H1 (cell line): Measurements from ENCODE around the gene MOG. TPM values are rescaled to one million over a fixed set of nuclear protein-coding genes. Genes with fewer than 3 reads are reported as not detected.

Source experiments
- CTCF ChIA-PET: fragments of 300-600 bp; sonication (Branson Sonifier 250); formaldehyde crosslinking; loops from one replicate; lab custom pipeline; 2021; ENCODE audit not compliant: partially characterized antibody; lab: Charles Lee
- POLR2A ChIA-PET: fragments of 300-600 bp; sonication (Branson Sonifier 250); formaldehyde crosslinking; loops from one replicate; lab custom pipeline; 2021; ENCODE audit warnings: inconsistent platforms; ENCODE audit not compliant: partially characterized antibody; lab: Charles Lee
- DNase-seq, 2 experiments: peaks; one replicate each; pipeline versions ENCODE4 v3.0.0 to v3.0.0-alpha.2; 2010 to 2022; ENCODE audit warnings: low spot score in 2 of 2, low read depth in 1 of 2, mixed read lengths in 1 of 2
- FAIRE-seq: peaks from 2 replicates; lab custom pipeline; 2011; peaks lifted over from hg19 to GRCh38; lab: Jason Lieb, UNC
- H2AFZ ChIP-seq: 2 replicates; pipeline ENCODE4 v1.8.1; 2012; ENCODE audit warnings: low read length, inconsistent platforms
- H2AK5ac ChIP-seq: 2 replicates; pipeline ENCODE4 v1.6.1; 2013; ENCODE audit warnings: low read depth, low read length
- H2BK120ac ChIP-seq: replicated peaks from 2 replicates; pipeline ENCODE3; 2013; ENCODE audit warnings: low read depth, low read length, inconsistent platforms
- H2BK12ac ChIP-seq: 2 replicates; pipeline ENCODE4 v1.6.1; 2013; ENCODE audit warnings: low read depth, low read length
- H2BK15ac ChIP-seq: 2 replicates; pipeline ENCODE4 v1.6.1; 2013; ENCODE audit warnings: low read length
- H2BK20ac ChIP-seq: 2 replicates; pipeline ENCODE4 v1.6.1; 2013; ENCODE audit warnings: low read length
- H2BK5ac ChIP-seq: 2 replicates; pipeline ENCODE4 v1.6.1; 2013; ENCODE audit warnings: low read depth, low read length
- H3K14ac ChIP-seq: 2 replicates; pipeline ENCODE4 v1.6.1; 2013; ENCODE audit warnings: inconsistent platforms; ENCODE audit not compliant: insufficient read length
- H3K18ac ChIP-seq: 2 replicates; pipeline ENCODE4 v1.6.1; 2013; ENCODE audit warnings: low read length; ENCODE audit errors: extremely low read depth
- H3K23ac ChIP-seq: 2 replicates; pipeline ENCODE4 v1.6.1; 2013; ENCODE audit warnings: inconsistent platforms; ENCODE audit not compliant: insufficient read length
- H3K23me2 ChIP-seq: 2 replicates; pipeline ENCODE4 v1.6.1; 2013; ENCODE audit warnings: low read depth, low read length
- H3K27ac ChIP-seq: 2 replicates; pipeline ENCODE4 v1.6.1; 2011; ENCODE audit warnings: low read depth, low read length, inconsistent platforms
- H3K27me3 ChIP-seq, 4 experiments: replicated peaks in 1 of 4; 1 replicate in 1 of 4; 2 replicates in 3 of 4; pipeline versions ENCODE4 v1.6.1 to v1.8.1; 2011 to 2013; ENCODE audit warnings: low read length in 3 of 4, mild to moderate bottlenecking in 3 of 4, inconsistent platforms in 2 of 4, mixed read lengths in 2 of 4, moderate library complexity in 1 of 4; ENCODE audit not compliant: control insufficient read depth in 3 of 4, insufficient read depth in 3 of 4; ENCODE audit errors: extremely low read depth in 1 of 4
- H3K36me3 ChIP-seq, 4 experiments: 2 replicates each; pipeline versions ENCODE4 v1.6.1 to v1.8.1; 2011 to 2013; ENCODE audit warnings: mild to moderate bottlenecking in 4 of 4, low read length in 3 of 4, moderate library complexity in 2 of 4, control low read depth in 1 of 4, inconsistent platforms in 1 of 4; ENCODE audit not compliant: insufficient read depth in 4 of 4, control insufficient read depth in 2 of 4
- H3K4ac ChIP-seq: replicated peaks from 2 replicates; pipeline ENCODE3; 2013; ENCODE audit warnings: low read length, low read depth, mixed read lengths, inconsistent platforms; ENCODE audit not compliant: insufficient read length
- H3K4me1 ChIP-seq, 4 experiments: replicated peaks in 1 of 4; 1 replicate in 1 of 4; 2 replicates in 3 of 4; pipeline versions ENCODE4 v1.6.1 to v1.8.1; 2011 to 2013; ENCODE audit warnings: low read length in 3 of 4, inconsistent platforms in 2 of 4, mixed read lengths in 1 of 4; ENCODE audit not compliant: insufficient read depth in 4 of 4, control insufficient read depth in 3 of 4
- H3K4me2 ChIP-seq, 2 experiments: 2 replicates each; pipeline versions ENCODE4 v1.6.1 to v1.8.1; 2011 to 2013; ENCODE audit warnings: low read depth in 2 of 2, low read length in 2 of 2, control low read depth in 1 of 2, inconsistent platforms in 1 of 2, mild to moderate bottlenecking in 1 of 2; ENCODE audit not compliant: insufficient read depth in 1 of 2
- H3K4me3 ChIP-seq, 4 experiments: fragments of 200-600, 300-600 bp in 1 of 4; sonication (generic), shearing (Covaris generic), sonication (Bioruptor Twin) in 1 of 4; 2 replicates each; pipeline versions ENCODE4 v1.5.1 to v1.8.1; 2011 to 2016; ENCODE audit warnings: low read length in 4 of 4, low read depth in 3 of 4, control low read depth in 2 of 4, inconsistent platforms in 2 of 4, mild to moderate bottlenecking in 2 of 4, mixed read lengths in 1 of 4, moderate library complexity in 1 of 4; ENCODE audit not compliant: insufficient read depth in 2 of 4; ENCODE audit errors: extremely low read depth in 1 of 4
- H3K56ac ChIP-seq: replicated peaks from 2 replicates; pipeline ENCODE3; 2013; ENCODE audit warnings: low read depth, mild to moderate bottlenecking, mixed read lengths, low read length, inconsistent platforms; ENCODE audit not compliant: insufficient read length
- H3K79me1 ChIP-seq: 2 replicates; pipeline ENCODE4 v1.6.1; 2013; ENCODE audit warnings: low read depth, low read length, control low read depth
- H3K79me2 ChIP-seq, 2 experiments: 2 replicates each; pipeline versions ENCODE4 v1.6.1 to v1.8.1; 2012 to 2013; ENCODE audit warnings: low read length in 2 of 2, mild to moderate bottlenecking in 2 of 2, inconsistent platforms in 1 of 2; ENCODE audit not compliant: insufficient read depth in 2 of 2, control insufficient read depth in 1 of 2
- H3K9ac ChIP-seq, 4 experiments: replicated peaks in 1 of 4; 1 replicate in 1 of 4; 2 replicates in 3 of 4; pipeline versions ENCODE4 v1.6.1 to v1.8.1; 2011 to 2013; ENCODE audit warnings: low read depth in 3 of 4, low read length in 3 of 4, control low read depth in 2 of 4, mild to moderate bottlenecking in 2 of 4, moderate library complexity in 2 of 4, inconsistent platforms in 1 of 4; ENCODE audit errors: extremely low read depth in 1 of 4
- H3K9me3 ChIP-seq, 2 experiments: 2 replicates each; pipeline versions ENCODE4 v1.6.1 to v1.8.1; 2012 to 2013; ENCODE audit warnings: mild to moderate bottlenecking in 2 of 2, moderate library complexity in 2 of 2, control low read depth in 1 of 2, inconsistent platforms in 1 of 2, low read depth in 1 of 2, low read length in 1 of 2, mixed read lengths in 1 of 2; ENCODE audit not compliant: insufficient read depth in 2 of 2
- H4K20me1 ChIP-seq, 2 experiments: replicated peaks in 1 of 2; 2 replicates each; pipeline versions ENCODE3 to v1.8.1; 2011 to 2013; ENCODE audit warnings: inconsistent platforms in 2 of 2, low read length in 2 of 2, mild to moderate bottlenecking in 1 of 2; ENCODE audit not compliant: insufficient read depth in 2 of 2, control insufficient read depth in 1 of 2
- H4K5ac ChIP-seq: 2 replicates; pipeline ENCODE4 v1.6.1; 2013; ENCODE audit warnings: low read length, low read depth, mixed read lengths, inconsistent platforms; ENCODE audit not compliant: insufficient read length
- H4K8ac ChIP-seq: 2 replicates; pipeline ENCODE4 v1.8.0; 2013; ENCODE audit warnings: mild to moderate bottlenecking, moderate library complexity, low read length, inconsistent platforms; ENCODE audit not compliant: insufficient read depth; ENCODE audit errors: extremely low read depth
- H4K91ac ChIP-seq: replicated peaks from 2 replicates; pipeline ENCODE3; 2013; ENCODE audit warnings: low read length, mixed read lengths, inconsistent platforms; ENCODE audit not compliant: insufficient read length
- CBX8 ChIP-seq: fragments of 300-800, 300-1000 bp; sonication (generic); IDR thresholded peaks from 2 replicates; pipeline ENCODE4 v1.7.1; 2016; ENCODE audit warnings: low read depth, low read length, borderline replicate concordance
- CEBPB ChIP-seq: IDR thresholded peaks from 2 replicates; pipeline ENCODE4 v1.6.1; 2012; ENCODE audit warnings: low read depth, low read length
- CHD1 ChIP-seq: IDR thresholded peaks from 2 replicates; pipeline ENCODE4 v1.6.1; 2012; ENCODE audit warnings: low read depth, low read length, improper control_type of control experiment
- CTBP2 ChIP-seq: IDR thresholded peaks from 2 replicates; pipeline ENCODE4 v1.7.0; 2011; ENCODE audit warnings: borderline replicate concordance, mild to moderate bottlenecking, moderate library complexity, mixed read lengths, low read length; ENCODE audit not compliant: insufficient read depth, insufficient read length
- KDM1A ChIP-seq: fragments of 200-600, 300-600 bp; sonication (generic); IDR thresholded peaks from 2 replicates; pipeline ENCODE4 v1.7.1; 2016; ENCODE audit warnings: mild to moderate bottlenecking, low read length, borderline replicate concordance
- KDM4A ChIP-seq: IDR thresholded peaks from one replicate; pipeline ENCODE4 v1.7.1; 2012; ENCODE audit warnings: low read depth, mild to moderate bottlenecking, moderate library complexity, low read length, inconsistent platforms; ENCODE audit not compliant: severe bottlenecking
- MAFK ChIP-seq: IDR thresholded peaks from 2 replicates; pipeline ENCODE4 v1.6.1; 2012; ENCODE audit warnings: low read depth, mild to moderate bottlenecking, improper control_type of control experiment, low read length
- PHF8 ChIP-seq: fragments of 200-600 bp; sonication (generic); conservative IDR thresholded peaks from 2 replicates; pipeline ENCODE4 v1.7.1; 2012; ENCODE audit warnings: low read depth, mild to moderate bottlenecking, inconsistent platforms, low read length, moderate library complexity
- POLR2A ChIP-seq, 2 experiments: IDR thresholded peaks; 1 replicate in 1 of 2; 2 replicates in 1 of 2; pipeline ENCODE4 v1.6.1; 2011; ENCODE audit warnings: low read depth in 2 of 2, low read length in 2 of 2, mild to moderate bottlenecking in 2 of 2; ENCODE audit errors: control extremely low read depth in 1 of 2
- RAD21 ChIP-seq, 2 experiments: IDR thresholded peaks in 1 of 2; conservative IDR thresholded peaks in 1 of 2; 2 replicates each; pipeline ENCODE4 v1.6.1; 2011; ENCODE audit warnings: low read depth in 2 of 2, low read length in 2 of 2, improper control_type of control experiment in 1 of 2, inconsistent platforms in 1 of 2, mild to moderate bottlenecking in 1 of 2, moderate library complexity in 1 of 2
- SIN3A ChIP-seq, 2 experiments: IDR thresholded peaks in 1 of 2; conservative IDR thresholded peaks in 1 of 2; 2 replicates each; pipeline ENCODE4 v1.6.1; 2011 to 2012; ENCODE audit warnings: low read length in 2 of 2, improper control_type of control experiment in 1 of 2, low read depth in 1 of 2, mild to moderate bottlenecking in 1 of 2
- SP4 ChIP-seq: IDR thresholded peaks from 2 replicates; pipeline ENCODE4 v1.6.1; 2012; ENCODE audit warnings: low read length, inconsistent platforms
- SRF ChIP-seq: IDR thresholded peaks from 2 replicates; pipeline ENCODE4 v1.6.1; 2011; ENCODE audit warnings: mild to moderate bottlenecking, low read depth, low read length, moderate library complexity
- TBP ChIP-seq: IDR thresholded peaks from 2 replicates; pipeline ENCODE4 v1.6.1; 2011; ENCODE audit warnings: low read depth, low read length, improper control_type of control experiment
- YY1 ChIP-seq: IDR thresholded peaks from 2 replicates; pipeline ENCODE4 v1.6.1; 2011; ENCODE audit warnings: low read depth, mild to moderate bottlenecking, low read length
- WGBS, 2 experiments: shearing (Covaris generic) in 1 of 2; methylation state at CpG; one replicate each; pipeline versions ENCODE4 v1.1.6 to v1.1.7; 2013 to 2015; ENCODE audit warnings: low lambda C conversion rate in 2 of 2, mixed read lengths in 2 of 2, inconsistent platforms in 1 of 2, low coverage in 1 of 2, missing lambda C conversion rate in 1 of 2; ENCODE audit not compliant: insufficient replicate concordance in 2 of 2, insufficient coverage in 1 of 2, insufficient read length in 1 of 2; ENCODE audit errors: extremely low coverage in 1 of 2, missing lambda C conversion rate in 1 of 2; 5-methylcytosine and 5-hydroxymethylcytosine counted together
- polyA plus RNA-seq, 7 experiments: library from polyadenylated mRNA; depleted of rRNA in 3 of 7; stranded (reverse) in 5 of 7; unstranded in 2 of 7; fragments of >200 nt in 5 of 7; fragments of 200-250 nt in 2 of 7; gene quantifications; 1 replicate in 5 of 7; 2 replicates in 1 of 7; 4 replicates in 1 of 7; pipeline versions ENCODE4 v1.2.1 to v1.2.3, GENCODE V29; 2011 to 2013; ENCODE audit warnings: missing spikeins in 2 of 7, mixed read lengths in 2 of 7
- total RNA-seq: library from RNA; stranded (reverse); fragmentation: NEBNext Ultra II Directional; extraction: Animal tissue kit (Norgen Biotek cat#: 25700); gene quantifications from 2 replicates; pipeline ENCODE4 v1.2.1, GENCODE V29; 2021

MOG gene
- total and polyA plus RNA-seq, 2 of the 8 experiments (the other 6 are each of a cell fraction or from before 2014, with no cell fraction given) = 0.17 to 0.86 TPM

- no peak overlapping the region for H3K14ac ChIP-seq
- no peaks in the 10 kb centered on the region for H3K36me3 ChIP-seq
- no peak for DNase-seq
- FAIRE-seq = no peak
- H3K4me2 ChIP-seq = no peak overlapping the region
- POLR2A ChIA-PET = interaction anchor here (1.0 kb wide), 1 partner anchor 19 kb away, joined by 3 read pairs; no protein-coding TSS in a partner anchor
- no peak overlapping the region for H3K4me3 ChIP-seq
- 92% methylated on average over 9 of the region's 9 CpGs; no CpG with 5 or more reads in 1 of the 2 experiments for WGBS, 2 experiments
- H2BK20ac ChIP-seq = no peak overlapping the region
- H3K4ac ChIP-seq = no peak overlapping the region
- no peaks in the 10 kb centered on the region for H3K79me1 ChIP-seq
- H4K5ac ChIP-seq = no peak overlapping the region
- H3K79me2 ChIP-seq = peaks cover 0 to 3% of the 10 kb centered on the region in 2 experiments; a peak in 1 of 4 replicates
- H2BK12ac ChIP-seq = no peak overlapping the region
- H2AK5ac ChIP-seq = no peak overlapping the region
- no peak overlapping the region for H3K56ac ChIP-seq
- H3K9ac ChIP-seq = no peak overlapping the region
- H4K8ac ChIP-seq = no peak overlapping the region
- H3K9me3 ChIP-seq = no peaks in the 10 kb centered on the region
- CTCF ChIA-PET = interaction anchor here (0.7 to 33.1 kb wide), 3 partner anchors 18 to 34 kb away, joined by 3 to 658 read pairs (median 3); partner anchors contain the start of gene MOG
- peaks cover 4 to 6% (median 4%) of the 10 kb centered on the region in 4 experiments; a peak in 6 of 7 replicates for H3K4me1 ChIP-seq
- H3K18ac ChIP-seq = no peak overlapping the region
- no peak overlapping the region for H2AFZ ChIP-seq
- no peaks in the 10 kb centered on the region for H4K20me1 ChIP-seq
- no peaks in the 10 kb centered on the region for H3K27me3 ChIP-seq
- H4K91ac ChIP-seq = no peak overlapping the region
- H2BK15ac ChIP-seq = no peak overlapping the region
- peaks cover 6% of the 10 kb centered on the region; the same call in 1 of the 2 replicates for H3K23me2 ChIP-seq
- no peak overlapping the region for H2BK120ac ChIP-seq
- TF ChIP-seq KDM4A = no peak
- no peak for TF ChIP-seq TBP
- no peak for TF ChIP-seq MAFK
- no peak for TF ChIP-seq SIN3A (conservative IDR thresholded peaks at IDR 0.05 in 1 of 2, IDR thresholded peaks at IDR 0.05 in 1 of 2; ENCODE audit: low read depth in 1 of 2, low read length in 2 of 2)
- no peak for TF ChIP-seq CHD1
- no peak for TF ChIP-seq POLR2A (IDR thresholded peaks at IDR 0.05; ENCODE audit: control extremely low read depth in 1 of 2, low read depth in 2 of 2, low read length in 2 of 2)
- no peak for TF ChIP-seq SP4
- no peak for TF ChIP-seq CBX8
- TF ChIP-seq CEBPB = no peak
- no peak for TF ChIP-seq SRF
- no peak for TF ChIP-seq KDM1A
- TF ChIP-seq PHF8 = no peak
- TF ChIP-seq RAD21 (IDR thresholded peaks at IDR 0.05 in 1 of 2, conservative IDR thresholded peaks at IDR 0.05 in 1 of 2; ENCODE audit: low read depth in 2 of 2, low read length in 2 of 2) = no peak
- no peak for TF ChIP-seq YY1
- TF ChIP-seq CTBP2 = no peak
- no peak overlapping the region for H2BK5ac ChIP-seq
- no peak overlapping the region for H3K23ac ChIP-seq
- no peak overlapping the region for H3K27ac ChIP-seq
Measured at GRCh38 chr6:29637247-29637646, 19.6 kb upstream of the MOG start.
